Activated CD4-positive, alpha-beta T cell treated with anti-CD3 and anti-CD28 coated beads, Interleukin-2, amount 50 U/mL, for 24 hours (primary cell): ENCODE data around the gene SPOCK1.

ENCODE experiments used
- DNase-seq, 2 donors: peaks; one replicate each; pipeline ENCODE4 v3.0.0-alpha.2; 2020; ENCODE audit warnings: low read depth in 1 of 2, low spot score in 1 of 2

The SPOCK1 gene

GRCh38 chr5:137366526-137366925, 132.6 kb downstream of the SPOCK1 start:
- no peak for DNase-seq

DNA sequence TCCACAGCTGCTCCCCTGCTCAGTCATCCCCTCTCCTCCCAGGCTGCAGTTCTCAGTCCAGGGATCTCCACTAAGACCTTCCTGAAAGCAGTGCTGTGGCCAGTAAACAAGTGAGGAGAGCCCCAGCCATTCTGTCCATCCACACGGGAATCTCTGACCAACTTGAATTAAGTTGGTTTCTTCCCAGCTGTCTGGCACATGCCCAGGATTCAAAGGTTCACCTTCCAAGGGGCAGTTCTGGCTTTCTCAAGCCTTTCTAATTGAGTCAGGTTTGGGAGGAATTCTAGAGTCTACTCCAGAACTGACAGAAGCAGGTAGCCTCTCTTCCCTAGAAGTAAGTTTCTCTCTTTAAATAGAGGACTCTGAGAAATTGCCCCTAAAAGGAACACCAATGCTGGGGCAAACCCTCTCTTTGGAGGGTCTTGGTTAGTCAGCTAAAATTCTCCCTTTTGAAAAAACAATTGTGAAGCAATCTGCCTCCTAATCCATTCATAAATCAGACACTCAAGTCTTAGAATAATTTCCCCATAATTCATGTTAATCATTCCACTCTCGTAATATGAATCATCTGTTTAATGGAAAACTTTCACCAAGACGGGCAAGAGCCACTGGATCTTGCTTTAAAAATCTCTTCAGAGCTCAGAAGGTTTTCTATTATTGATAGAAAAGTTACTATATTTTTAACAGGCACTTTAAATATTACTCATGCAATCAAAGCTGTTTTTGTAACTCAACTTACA, 133.8 kb downstream of the SPOCK1 start:
- DNase-seq: no peak

DNA sequence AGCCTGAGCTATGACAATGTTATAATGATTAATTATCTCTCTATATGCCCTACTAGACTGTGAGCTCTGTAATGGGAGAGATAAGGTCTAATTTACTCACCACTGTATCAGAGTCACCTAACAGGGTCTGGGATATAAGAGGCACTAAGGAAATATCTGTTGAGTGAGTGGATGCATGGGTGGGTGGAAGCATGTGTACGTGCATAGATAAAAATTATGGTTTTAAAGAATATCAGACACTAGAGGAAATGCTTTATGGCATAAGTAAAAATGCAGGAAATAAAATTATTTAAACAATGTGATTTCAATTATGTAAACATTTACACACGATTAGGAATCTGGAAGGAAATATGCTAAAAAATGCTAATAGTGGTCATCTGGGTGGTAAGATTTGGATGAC, 137.8 kb downstream of the SPOCK1 start:
- no peak for DNase-seq

- no peak for DNase-seq
These were observed 138.5 kb downstream of the SPOCK1 start for GRCh38 chr5:137360607-137361006.

- DNase-seq: no peak
These were observed 139.2 kb downstream of the SPOCK1 start for GRCh38 chr5:137359941-137360340.

- no peak for DNase-seq
These were observed 141.7 kb downstream of the SPOCK1 start for GRCh38 chr5:137357436-137357835.

DNA sequence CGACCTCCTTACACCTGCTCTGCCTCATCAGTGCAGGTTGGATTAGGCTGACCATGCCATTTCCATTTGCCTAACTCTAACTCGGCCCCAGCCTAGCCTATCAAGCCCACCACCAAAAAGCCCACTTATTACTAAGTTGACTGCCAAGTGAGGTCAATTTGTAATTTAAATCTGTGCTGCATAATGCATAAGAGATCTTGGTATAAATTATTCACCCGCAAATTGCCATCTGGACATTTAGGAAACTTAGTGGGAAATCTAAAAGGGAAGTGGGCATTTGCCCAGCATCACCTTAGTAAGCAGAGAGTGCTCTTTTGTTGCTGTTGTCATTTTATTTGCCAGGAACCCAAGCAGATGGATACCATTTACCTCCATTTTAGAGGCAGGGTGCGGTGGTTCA, 143.0 kb downstream of the SPOCK1 start:
- DNase-seq: no peak

- DNase-seq: no peak
These were observed 143.4 kb downstream of the SPOCK1 start for GRCh38 chr5:137355708-137356107.

DNA sequence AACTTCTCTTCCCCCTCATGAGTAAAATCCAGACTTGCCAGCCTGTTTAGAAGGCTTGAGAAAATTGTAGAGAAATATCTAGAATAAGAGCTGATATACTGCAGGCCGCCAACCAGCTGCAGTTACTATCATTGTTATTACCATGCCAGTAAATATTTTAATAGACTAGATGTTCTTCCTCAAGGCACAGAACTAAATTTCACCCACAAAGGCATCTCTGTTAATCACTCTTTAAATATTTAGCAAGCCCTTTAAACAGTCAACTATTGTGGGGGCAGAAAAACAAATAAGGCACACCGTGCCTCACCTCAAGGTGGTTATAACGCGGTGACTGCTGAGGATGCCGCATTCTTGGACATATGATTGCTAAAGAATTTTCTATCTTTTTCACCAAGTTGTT, 147.0 kb downstream of the SPOCK1 start:
- DNase-seq: no peak

DNA sequence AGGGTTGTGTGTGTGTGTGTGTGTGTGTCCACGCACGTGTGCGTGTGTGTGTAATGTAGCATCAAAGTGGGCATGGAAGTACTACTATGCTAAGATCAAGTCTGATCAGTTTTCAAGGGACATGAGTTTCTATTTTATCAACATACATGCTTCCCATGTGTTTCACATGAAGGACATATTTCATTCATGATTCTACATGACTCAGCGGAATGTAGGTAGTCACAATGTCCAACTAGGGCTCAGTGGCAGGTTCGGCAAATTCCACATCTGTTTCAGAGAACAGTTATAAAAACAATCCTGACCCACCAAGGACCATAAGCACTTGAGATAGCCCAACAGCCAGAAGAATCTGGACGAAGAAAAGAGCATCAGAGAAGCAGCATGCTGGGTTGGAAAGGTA, 148.3 kb downstream of the SPOCK1 start:
- no peak for DNase-seq

DNA sequence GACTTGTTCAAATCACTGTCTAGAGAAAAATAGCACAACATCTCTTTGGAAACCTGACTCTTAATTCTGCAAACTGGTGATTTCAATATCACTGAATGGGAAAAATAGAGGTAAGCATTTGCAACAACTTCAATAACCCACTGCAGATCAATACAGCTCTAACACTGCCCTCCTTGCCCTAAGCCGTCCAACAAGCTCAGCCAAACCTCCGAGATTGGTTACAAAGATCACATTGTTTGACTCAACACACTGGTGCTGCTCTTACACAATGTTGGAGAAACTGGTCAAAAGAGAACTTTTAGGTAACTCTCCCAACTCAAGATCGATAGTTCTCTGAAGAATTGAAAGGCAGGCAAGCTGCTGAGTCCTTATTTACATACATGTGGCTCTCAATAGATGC, 150.4 kb downstream of the SPOCK1 start:
- DNase-seq: no peak

GRCh38 chr5:137347865-137348264, 151.3 kb downstream of the SPOCK1 start:
- no peak for DNase-seq

DNA sequence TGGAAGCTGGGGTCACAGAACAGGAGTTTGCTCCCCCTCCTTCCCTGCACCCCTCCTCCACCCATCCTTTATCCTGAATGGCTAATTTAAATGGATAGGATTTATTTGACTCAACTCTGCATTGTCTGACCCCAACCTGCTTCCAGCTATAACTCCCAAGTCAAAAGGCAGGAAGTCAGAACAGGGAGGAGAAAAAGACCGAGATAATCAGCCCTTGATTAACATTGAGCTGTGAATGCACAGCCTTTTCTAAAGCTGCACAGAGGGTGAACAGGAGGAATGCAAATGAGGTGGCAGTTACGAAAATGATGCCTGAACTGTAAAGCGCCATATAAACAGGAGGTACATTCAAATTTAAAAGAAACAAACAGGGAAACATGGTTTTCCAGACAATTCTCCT, 152.8 kb downstream of the SPOCK1 start:
- no peak for DNase-seq

GRCh38 chr5:137345396-137345795, 153.7 kb downstream of the SPOCK1 start:
- DNase-seq: no peak

DNA sequence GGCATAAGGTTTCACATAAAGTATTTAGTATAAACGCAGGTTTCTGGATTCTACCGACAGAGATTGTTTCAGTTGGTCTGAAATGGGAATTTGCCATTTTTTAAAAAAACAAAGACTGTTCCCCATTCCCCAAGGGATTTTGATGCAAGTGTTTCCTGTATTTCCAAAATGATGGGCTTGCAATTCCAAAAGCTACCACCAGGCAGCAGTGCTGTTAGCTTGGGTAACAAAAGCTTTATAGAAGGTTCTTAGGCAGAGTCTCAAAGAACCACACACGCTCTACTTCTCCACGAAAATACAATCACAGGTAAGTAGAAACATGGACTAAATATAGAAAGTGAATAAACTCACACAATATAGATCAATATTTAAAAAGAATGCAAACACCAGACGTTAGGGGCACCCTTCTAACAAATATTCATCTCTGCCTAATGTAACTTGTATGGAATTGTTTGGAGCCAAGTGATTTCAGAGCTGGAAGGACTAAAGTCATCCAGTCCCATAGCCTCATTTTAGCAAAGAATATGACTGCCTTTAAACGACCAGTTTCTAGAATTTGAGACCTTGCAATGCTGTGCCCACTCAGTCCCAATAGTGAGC, 154.3 kb downstream of the SPOCK1 start:
- no peak for DNase-seq

GRCh38 chr5:137344021-137344420, 155.1 kb downstream of the SPOCK1 start:
- DNase-seq: no peak

DNA sequence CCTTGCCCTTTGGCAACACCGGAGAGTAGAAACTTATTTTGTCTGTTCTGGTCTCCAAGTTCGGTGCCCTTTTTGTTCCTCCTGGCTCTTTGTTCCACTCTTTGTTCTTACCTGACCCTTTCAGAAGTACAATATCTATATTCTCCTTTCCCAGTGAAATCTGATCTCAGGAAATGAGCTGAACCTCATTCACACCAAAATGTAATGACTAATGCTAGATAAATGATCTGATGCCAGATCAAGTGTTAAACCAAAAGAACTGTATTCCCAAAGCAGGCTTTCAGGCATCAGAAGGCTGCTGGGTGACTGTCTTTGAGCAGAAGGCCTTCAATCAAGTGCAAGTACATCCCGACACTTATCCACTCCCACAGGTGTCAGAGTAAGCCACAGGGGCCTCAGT, 156.4 kb downstream of the SPOCK1 start:
- DNase-seq: no peak

DNA sequence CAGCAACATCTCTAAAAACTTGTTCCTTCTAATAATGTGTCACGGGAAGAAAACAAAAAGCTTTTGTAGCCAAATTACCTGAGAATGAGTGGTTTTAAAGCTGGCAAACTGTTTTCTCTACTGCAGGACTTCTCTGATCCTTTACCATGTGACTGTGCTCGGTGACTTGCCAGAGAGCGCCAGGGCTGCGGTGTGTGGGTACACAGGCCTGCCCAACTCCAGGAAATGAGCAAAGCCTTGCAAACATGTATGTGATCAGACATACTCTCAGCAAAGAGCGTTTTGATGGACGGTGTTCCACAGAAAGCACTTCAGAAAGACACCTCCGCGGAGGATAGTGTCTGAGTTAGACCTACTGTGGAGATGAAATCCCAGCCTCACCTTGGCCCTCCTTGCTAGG, 157.3 kb downstream of the SPOCK1 start:
- DNase-seq: no peak

GRCh38 chr5:137340881-137341280, 158.2 kb downstream of the SPOCK1 start:
- DNase-seq: no peak

DNA sequence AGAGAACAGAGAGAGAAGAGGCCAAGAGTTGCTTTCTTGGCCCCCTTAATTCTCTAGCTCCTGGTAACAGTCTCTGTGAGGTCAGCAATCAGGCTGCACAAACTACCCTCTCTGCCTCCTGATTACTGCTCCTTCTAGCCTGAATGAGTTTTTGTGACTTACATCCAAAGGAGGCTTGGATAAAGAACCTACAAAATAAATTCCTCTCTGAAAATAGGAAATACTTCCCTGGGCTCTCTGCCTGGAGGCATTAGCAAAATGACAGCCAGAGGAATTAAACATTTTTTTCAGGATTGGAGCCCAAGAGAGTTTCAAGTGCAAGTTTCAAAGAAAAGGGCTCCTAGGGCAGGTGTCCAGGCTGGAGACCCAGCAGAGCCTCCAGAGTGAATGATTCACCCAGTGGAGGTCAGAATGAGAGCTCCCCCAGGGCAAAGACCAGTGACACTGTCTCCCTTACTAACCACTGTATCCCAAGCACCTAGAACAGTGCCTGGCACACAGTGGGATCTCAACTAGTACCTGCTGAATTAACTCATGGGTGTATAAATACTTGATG, 162.5 kb downstream of the SPOCK1 start:
- DNase-seq: no peak

GRCh38 chr5:137336161-137336560, 163.0 kb downstream of the SPOCK1 start:
- no peak for DNase-seq

- DNase-seq: no peak
These were observed 163.6 kb downstream of the SPOCK1 start for GRCh38 chr5:137335493-137335892.

DNA sequence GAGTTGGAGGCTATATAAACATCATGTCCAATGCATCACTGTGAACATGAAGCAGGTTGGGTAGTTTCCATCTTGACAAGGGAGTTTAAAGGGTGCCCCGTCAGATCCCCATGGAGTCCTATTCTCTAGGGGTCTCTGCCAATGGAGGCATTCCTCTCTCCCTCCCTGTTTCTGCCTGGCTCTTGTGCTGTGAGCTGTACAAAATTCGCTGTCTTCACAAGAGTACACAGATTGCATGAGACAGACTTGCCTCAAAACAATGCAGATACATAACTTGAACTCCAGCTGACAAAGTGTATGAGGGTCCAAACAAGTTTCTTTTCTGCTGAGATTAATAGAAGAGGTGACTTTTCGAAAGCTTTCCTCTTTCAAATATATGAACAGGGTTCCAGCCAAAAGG, 165.2 kb downstream of the SPOCK1 start:
- DNase-seq: no peak
